Body of pancreas (tissue), 4 donors: Measurements from ENCODE around the gene ZBTB20. TPM values are rescaled to one million over a fixed set of nuclear protein-coding genes. Genes with fewer than 3 reads are reported as not detected.

ENCODE experiments used
- ATAC-seq: fragments of 150-250 bp; one replicate; pipeline ENCODE4 v1.9.1; 2016
- DNase-seq, 4 donors: peaks; one replicate each; pipeline ENCODE4 v3.0.0-alpha.2; 2019
- H3K27ac ChIP-seq, 4 donors: fragments of 200-600 bp; sonication (generic); 1 replicate in 3 of 4; 2 replicates in 1 of 4; pipeline versions ENCODE4 v1.5.1 to v1.6.1; 2016 to 2019; ENCODE audit warnings: mild to moderate bottlenecking in 1 of 4, mixed read lengths in 1 of 4, moderate library complexity in 1 of 4
- H3K27me3 ChIP-seq, 2 donors: fragments of 200-600 bp; sonication (generic); one replicate each; pipeline ENCODE4 v1.6.0; 2016; ENCODE audit warnings: mild to moderate bottlenecking in 1 of 2
- H3K36me3 ChIP-seq, 2 donors: fragments of 200-600 bp; sonication (generic); replicated peaks in 1 of 2; 2 replicates each; pipeline ENCODE4 v1.5.1; 2016; ENCODE audit warnings: low read depth in 2 of 2; ENCODE audit not compliant: insufficient read depth in 1 of 2
- H3K4me1 ChIP-seq: fragments of 200-600 bp; sonication (generic); one replicate; pipeline ENCODE4 v1.6.0; 2016
- H3K4me3 ChIP-seq, 2 donors: fragments of 200-600 bp; sonication (generic); 1 replicate in 1 of 2; 2 replicates in 1 of 2; pipeline ENCODE4 v1.5.1; 2016 to 2019
- H3K9me3 ChIP-seq, 3 donors: fragments of 200-600 bp; sonication (generic); 1 replicate in 2 of 3; 2 replicates in 1 of 3; pipeline ENCODE4 v1.5.1; 2016
- POLR2A ChIP-seq, 3 donors: fragments of 450-650 bp; IDR thresholded peaks; one replicate each; pipeline ENCODE4 v1.6.1; 2016; ENCODE audit warnings: antibody characterized with exemption in 3 of 3, mild to moderate bottlenecking in 2 of 3
- WGBS, 2 donors: methylation state at CpG; one replicate each; pipeline ENCODE4 v1.1.5; 2017; 5-methylcytosine and 5-hydroxymethylcytosine counted together
- intact Hi-C: fragments of 100-400 bp; cut with DNase I; formaldehyde crosslinking; loops from one replicate; pipeline ENCODE4 v1.15.1; 2023
- total RNA-seq, 2 donors: library from RNA; depleted of rRNA; stranded (reverse); fragments of >200 nt; gene quantifications; one replicate each; pipeline ENCODE4 v1.1.0, GENCODE V29; 2016
- TF ChIP-seq, protein P1 (sequence below), 7 experiments: fragments of 450-650 bp in 4 of 7; fragments of 200-600 bp in 3 of 7; sonication (generic) in 3 of 7; IDR thresholded peaks; one replicate each; pipeline ENCODE4 v1.5.1; 2016 to 2019; ENCODE audit warnings: antibody characterized with exemption in 7 of 7

ZBTB20 gene
- total RNA-seq, 2 donors from 2014 or later: 48.3 to 77.1 TPM

DNA sequence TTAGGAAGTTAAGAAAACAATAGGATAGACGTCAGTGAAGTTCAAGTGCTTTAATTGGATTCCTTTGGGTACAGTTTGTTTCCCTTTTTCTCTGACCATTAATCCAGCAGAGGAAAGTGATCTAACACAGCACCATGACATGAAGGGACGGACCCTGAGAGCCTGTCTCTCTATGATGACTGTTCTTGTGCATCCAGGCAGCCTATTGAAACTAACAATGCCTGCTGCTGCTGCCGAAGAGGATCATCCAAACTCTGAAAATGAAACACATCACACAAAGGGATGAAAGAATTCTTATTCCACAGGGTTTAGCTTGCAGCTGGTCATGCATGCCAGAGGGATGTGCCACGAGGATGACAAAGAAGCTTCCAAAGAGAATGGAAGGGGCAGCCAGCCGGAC is 75.5 kb downstream of the ZBTB20 start:
- no peak for TF ChIP-seq POLR2A (IDR thresholded peaks at IDR 0.05)
- TF ChIP-seq, protein P1, sequence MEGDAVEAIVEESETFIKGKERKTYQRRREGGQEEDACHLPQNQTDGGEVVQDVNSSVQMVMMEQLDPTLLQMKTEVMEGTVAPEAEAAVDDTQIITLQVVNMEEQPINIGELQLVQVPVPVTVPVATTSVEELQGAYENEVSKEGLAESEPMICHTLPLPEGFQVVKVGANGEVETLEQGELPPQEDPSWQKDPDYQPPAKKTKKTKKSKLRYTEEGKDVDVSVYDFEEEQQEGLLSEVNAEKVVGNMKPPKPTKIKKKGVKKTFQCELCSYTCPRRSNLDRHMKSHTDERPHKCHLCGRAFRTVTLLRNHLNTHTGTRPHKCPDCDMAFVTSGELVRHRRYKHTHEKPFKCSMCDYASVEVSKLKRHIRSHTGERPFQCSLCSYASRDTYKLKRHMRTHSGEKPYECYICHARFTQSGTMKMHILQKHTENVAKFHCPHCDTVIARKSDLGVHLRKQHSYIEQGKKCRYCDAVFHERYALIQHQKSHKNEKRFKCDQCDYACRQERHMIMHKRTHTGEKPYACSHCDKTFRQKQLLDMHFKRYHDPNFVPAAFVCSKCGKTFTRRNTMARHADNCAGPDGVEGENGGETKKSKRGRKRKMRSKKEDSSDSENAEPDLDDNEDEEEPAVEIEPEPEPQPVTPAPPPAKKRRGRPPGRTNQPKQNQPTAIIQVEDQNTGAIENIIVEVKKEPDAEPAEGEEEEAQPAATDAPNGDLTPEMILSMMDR (IDR thresholded peaks at IDR 0.05): no peak
- ATAC-seq: no peak

DNA sequence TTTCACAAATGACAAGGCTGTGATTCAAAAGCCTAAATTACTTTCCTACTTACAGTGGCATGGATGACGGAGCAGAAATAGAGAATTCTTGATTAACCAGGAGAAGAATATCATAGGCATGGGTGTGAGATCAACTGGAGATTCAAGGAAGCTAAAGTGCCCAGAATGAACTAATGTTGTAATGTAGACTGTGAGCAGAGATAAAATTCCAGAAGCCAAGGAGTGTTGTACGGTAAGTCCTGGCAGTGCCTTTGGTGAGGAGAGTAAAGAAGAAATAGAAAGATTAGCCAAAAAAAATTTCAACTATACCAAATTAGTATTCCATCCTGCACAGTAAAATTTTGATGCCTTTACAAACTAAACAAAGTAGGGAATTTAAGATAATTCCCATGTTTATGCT is 75.9 kb downstream of the ZBTB20 start:
- 83 to 87% methylated on average over 2 of the region's 2 CpGs for WGBS, 2 donors
- Histone ChIP-seq H3K4me1 (peaks cover 24% of the 10 kb centered on the region), H3K27me3 (no peaks in the 10 kb centered on the region), H3K27ac (no peak overlapping the region), H3K9me3 (no peaks in the 10 kb centered on the region), H3K36me3 (no peaks in the 10 kb centered on the region), H3K4me3 (no peak overlapping the region)
- no peak for ATAC-seq
- TF ChIP-seq, protein P1 (IDR thresholded peaks at IDR 0.05): no peak
- TF ChIP-seq POLR2A (IDR thresholded peaks at IDR 0.05): no peak
- no peak for DNase-seq
- intact Hi-C loops: no loop called here

More for the DNA sequence above, 75.5 kb downstream of the ZBTB20 start:
- Histone ChIP-seq H3K27me3 (no peaks in the 10 kb centered on the region), H3K4me3 (no peak overlapping the region), H3K4me1 (peaks cover 24% of the 10 kb centered on the region), H3K9me3 (no peaks in the 10 kb centered on the region), H3K27ac (no peak overlapping the region), H3K36me3 (no peaks in the 10 kb centered on the region)
- intact Hi-C loops: no loop called here
- 90% methylated on average over 5 of the region's 5 CpGs for WGBS, 2 donors
- DNase-seq: no peak

DNA sequence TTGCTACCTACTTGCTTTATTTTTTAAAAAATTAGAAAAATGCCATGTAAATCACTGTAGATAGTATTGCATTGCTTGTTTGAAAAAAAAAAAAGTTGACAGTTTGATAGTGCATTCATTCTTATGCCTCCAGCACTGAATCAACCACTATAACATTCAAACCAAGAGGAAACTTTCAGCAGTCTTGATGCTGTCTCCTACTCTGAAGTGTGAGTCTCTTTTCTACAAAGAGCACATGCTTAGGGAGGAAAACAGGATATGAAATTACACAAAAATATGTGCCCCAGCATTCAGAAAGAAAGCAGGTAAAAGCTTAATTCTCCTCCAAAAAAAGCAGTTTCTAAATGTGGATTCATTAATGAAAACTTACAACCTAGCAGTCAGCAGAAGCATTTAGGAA is 78.3 kb downstream of the ZBTB20 start:
- Histone ChIP-seq H3K27ac (no peak overlapping the region), H3K9me3 (no peaks in the 10 kb centered on the region), H3K27me3 (no peaks in the 10 kb centered on the region), H3K4me1 (peaks cover 14% of the 10 kb centered on the region), H3K4me3 (no peak overlapping the region), H3K36me3 (no peaks in the 10 kb centered on the region)
- ATAC-seq (no peak), DNase-seq (no peak)
- TF ChIP-seq POLR2A (IDR thresholded peaks at IDR 0.05): no peak
- TF ChIP-seq, protein P1 (IDR thresholded peaks at IDR 0.05): no peak
- intact Hi-C loops: no loop called here

DNA sequence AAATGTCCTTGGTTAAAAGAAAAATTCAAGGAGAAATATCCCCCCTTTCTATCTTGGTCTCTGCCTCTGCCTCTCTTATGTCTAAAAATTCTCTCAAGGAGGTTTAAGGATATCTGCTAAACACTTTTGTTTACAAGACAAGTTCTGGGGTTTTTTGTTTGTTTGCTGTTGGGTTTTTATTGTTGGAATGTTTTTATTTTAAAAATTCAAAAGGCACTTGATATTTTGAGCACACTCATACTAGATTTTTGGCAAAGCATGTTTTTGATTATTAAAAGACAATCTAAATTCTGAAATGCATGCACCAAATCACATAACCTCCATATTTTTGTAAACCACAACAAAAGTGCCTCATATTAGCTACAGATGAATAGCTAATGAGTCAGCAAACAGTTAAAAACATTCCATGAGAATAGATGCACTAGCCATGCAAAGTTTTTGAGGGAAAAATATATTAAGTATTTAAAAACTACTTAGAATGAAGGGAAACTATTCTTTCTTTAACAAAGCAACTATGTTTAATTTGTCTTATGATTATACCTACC is 84.6 kb downstream of the ZBTB20 start:
- H3K27me3 ChIP-seq: no peaks in the 10 kb centered on the region
- intact Hi-C loops: no loop called here
- TF ChIP-seq, protein P1 (IDR thresholded peaks at IDR 0.05): no peak
- TF ChIP-seq POLR2A (IDR thresholded peaks at IDR 0.05): no peak
- no peak for DNase-seq
- H3K4me3 ChIP-seq: no peak overlapping the region
- no peaks in the 10 kb centered on the region for H3K9me3 ChIP-seq
- ATAC-seq: no peak
- H3K4me1 ChIP-seq: peaks cover 5% of the 10 kb centered on the region
- peak overlapping the region in 1 of 4 donors; percentile 4 for H3K27ac ChIP-seq
- H3K36me3 ChIP-seq: no peaks in the 10 kb centered on the region

DNA sequence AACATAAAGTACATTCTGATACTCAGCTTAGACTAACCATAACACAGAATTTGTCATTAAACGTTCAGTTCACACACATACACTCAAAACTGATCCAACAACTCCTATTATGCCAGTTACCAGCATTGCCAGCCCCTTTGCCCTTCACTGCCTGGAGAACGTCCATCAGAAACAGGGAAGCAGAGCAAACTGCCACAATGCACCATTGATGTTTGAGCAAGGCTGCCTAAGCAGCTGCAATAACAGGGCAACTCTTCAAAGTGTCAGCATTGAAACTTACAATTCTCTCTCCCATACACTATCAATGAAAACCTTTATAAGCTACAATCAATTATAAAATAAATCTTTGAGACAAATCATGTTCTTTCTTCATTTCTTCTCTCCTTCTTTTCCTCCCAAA is 85.1 kb downstream of the ZBTB20 start:
- Histone ChIP-seq H3K4me1 (peaks cover 5% of the 10 kb centered on the region), H3K36me3 (no peaks in the 10 kb centered on the region), H3K27me3 (no peaks in the 10 kb centered on the region), H3K27ac (peak overlapping the region in 1 of 4 donors; percentile 4), H3K9me3 (no peaks in the 10 kb centered on the region), H3K4me3 (no peak overlapping the region)
- ATAC-seq (peak; percentile 48), DNase-seq (peak; percentile 28 to 51 (median 36))
- TF ChIP-seq POLR2A (IDR thresholded peaks at IDR 0.05): no peak
- TF ChIP-seq, protein P1 (IDR thresholded peaks at IDR 0.05): no peak
- WGBS, 2 donors: 18 to 19% methylated on average over 2 of the region's 2 CpGs
- intact Hi-C loops: no loop called here
